ENCODE measurements around the gene FANCC.
"Not testable (repeated sequence)": the region's sequence is repeated elsewhere in the genome, so short reads cannot be mapped to it uniquely, and the experiment has no call there.

FANCC gene

DNA sequence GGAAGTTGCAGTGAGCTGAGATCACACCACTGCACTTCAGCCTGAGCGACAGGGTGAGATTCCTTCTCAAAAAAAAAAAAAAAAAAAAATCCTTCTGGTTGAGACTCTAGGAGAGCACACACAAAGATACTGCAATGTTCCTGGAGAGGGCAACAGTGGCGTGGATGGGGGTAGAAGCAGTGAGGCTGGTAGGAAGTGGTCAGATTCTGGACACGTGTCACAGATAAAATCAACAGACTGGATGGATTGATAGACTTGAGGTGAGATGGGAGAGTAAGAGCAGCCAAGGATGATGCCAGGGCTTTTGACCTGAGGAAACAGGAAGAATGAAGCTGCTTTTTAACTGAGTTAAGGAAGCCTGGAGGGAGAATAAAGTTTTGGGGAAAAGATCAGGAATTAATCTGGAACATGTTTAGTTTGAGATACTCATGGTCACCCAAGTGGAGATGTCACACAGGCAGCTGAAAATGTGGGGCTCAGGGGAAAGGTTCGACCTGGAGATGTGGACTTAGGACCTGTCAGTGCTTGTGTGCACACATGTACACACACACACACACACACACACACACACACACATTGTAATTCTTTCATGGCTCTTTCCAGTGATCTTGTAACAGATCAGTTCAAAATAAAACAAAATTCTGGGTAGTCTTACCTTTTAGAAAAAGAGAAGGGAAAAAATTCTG lies 88.1 kb downstream of the FANCC start:
- DNase-seq (ENCODE audit: low read depth), result no peak

DNA sequence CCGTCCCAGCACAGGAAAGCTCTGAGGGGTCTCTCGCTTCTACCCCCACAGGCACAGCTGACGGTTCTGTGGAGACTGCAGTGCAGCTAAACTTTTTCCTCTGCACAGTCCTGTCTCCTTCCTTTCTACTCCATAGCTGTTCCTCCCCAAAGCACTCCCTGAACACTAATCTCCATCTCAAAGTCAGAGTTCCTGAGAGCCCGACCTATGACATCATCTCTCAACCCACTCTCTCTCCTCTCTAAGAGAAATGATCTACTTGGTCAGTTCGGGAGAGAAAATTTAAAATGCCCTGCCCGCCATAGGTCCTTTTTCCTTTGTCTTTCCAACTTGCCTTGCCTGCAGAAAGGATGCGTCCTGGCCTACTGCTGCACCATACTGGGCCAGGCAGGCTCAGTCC lies 90.6 kb downstream of the FANCC start:
- no peak for DNase-seq (ENCODE audit: low read depth)

GRCh38 chr9:95225726-95226106 lies 91.8 kb downstream of the FANCC start:
- DNase-seq (ENCODE audit: low read depth), result no peak

DNA sequence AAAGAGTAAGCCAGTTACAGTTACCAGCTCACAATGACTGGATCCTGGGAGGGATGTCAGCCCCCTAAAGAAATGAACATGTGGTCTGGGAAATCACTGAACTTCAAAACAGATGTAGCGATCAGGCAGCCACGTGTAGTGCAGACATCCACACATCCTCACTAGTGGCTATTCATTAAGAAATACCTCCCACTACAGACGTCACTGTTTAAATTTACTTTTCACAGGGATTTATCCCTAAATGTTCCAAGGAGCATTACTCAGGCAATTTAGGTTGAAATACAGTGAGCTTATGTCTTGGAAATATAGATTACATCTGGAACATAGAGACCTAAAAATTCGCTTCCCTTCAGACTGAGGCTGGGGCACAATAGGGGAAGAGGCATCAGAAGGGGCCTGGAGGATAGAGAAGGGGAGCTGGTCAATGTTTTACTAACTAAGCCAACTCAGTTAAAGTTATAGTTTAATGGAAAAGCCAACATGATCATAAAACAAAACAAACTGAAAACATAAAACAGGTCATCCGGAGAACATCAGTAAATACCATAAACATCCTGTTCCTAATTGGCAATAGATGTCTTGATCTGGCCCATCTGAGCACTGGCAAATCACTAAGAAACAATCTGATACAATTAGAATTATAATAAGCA lies 92.3 kb downstream of the FANCC start:
- DNase-seq (ENCODE audit: low read depth), result no peak

- DNase-seq (ENCODE audit: low read depth), result no peak
Observed at GRCh38 chr9:95224376-95225019, 93.0 kb downstream of the FANCC start.

DNA sequence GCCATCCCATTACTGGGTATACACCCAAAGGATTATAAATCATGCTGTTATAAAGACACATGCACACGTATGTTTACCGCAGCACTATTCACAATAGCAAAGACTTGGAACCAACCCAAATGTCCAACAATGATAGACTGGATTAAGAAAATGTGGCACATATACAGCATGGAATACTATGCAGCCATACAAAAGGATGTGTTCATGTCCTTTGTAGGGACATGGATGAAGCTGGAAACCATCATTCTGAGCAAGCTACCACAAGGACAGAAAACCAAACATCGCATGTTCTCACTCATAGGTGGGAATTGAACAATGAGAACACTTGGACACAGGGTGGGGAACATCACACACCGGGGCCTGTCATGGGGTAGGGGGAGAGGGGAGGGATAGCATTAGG lies 97.2 kb downstream of the FANCC start:
- DNase-seq (ENCODE audit: low read depth), result not testable (repeated sequence)

DNA sequence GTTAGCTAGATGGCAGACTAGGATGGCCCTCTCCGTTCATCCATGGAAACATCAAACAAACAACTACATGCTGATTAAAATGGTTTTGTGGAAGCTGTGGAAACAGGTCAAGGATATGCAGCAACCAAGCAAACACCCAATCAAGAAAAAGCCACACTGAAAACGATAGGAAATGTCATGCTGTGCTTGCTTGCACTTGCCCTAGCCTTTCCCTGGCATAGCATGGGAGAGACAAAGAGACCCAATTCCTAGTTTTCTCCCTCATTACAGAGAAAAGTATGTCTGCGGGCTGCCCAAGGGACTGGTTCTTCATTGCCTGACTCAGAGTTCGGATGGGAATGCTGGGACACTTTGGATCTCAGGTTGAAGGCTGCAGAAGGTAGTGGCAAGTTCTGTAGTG lies 98.7 kb downstream of the FANCC start:
- no peak for DNase-seq (ENCODE audit: low read depth)

- DNase-seq (ENCODE audit: low read depth), result no peak
Observed at GRCh38 chr9:95217936-95218335, 99.6 kb downstream of the FANCC start.

- no peak for DNase-seq (ENCODE audit: low read depth)
Observed at GRCh38 chr9:95215336-95215898, 102.1 kb downstream of the FANCC start.

DNA sequence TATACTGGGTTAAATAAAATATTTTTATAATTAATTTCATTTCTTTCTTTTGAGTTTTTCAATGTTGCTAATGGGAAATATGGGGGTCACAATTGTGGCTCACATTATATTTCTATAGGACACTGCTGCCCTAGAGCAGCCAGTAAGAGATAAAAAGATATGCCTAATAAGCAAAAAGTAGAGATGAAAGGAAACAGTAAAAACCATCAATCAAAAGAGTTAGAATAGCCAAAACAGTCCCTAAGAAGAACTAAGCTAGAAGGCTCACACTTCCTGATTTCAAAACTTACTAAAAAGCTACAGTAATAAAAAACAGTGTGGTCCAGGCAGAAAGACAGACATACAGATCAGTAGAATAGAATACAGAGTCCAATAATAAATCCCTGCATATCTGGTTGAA lies 104.4 kb downstream of the FANCC start:
- DNase-seq (ENCODE audit: low read depth), result no peak

- DNase-seq (ENCODE audit: low read depth), result no peak
Observed at GRCh38 chr9:95211028-95211427, 106.5 kb downstream of the FANCC start.

DNA sequence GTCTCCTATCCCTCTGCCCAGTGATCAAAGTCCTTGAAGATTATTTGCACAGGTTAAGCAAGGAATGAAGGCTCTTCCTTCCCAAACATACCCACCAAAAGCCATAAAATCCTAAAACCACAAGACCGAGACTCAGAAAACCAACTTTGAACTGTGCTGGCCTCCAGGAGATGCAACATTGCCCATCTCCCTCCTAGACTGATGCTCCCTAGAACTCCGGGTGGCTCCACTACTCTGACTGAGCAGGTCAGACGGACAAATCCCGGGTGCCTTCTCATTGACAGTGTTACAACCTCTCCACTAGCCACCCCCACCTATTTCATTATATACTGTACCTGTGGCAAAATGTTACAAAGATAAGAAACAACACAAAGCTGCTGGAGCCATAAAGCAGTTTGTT lies 110.1 kb downstream of the FANCC start:
- DNase-seq (ENCODE audit: low read depth), result no peak

DNA sequence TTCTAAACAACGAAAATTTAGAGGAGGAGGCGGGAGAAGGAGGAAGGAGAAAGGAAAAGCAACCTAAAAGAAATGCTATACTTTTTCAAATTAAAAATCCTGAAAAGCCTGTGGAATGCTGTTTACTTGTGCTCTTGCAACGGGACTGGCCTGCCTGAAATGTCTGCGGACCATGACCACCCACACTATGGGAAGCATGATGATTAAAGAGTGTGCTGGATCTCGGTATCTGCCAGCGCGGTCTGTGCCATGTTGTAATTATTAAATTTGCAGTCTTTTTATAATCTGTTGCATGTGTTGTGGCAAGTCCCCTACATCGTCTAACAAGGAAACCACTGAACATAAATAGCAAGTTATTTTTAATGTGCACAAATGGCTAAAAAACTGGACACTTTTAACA lies 111.4 kb downstream of the FANCC start:
- no peak for DNase-seq (ENCODE audit: low read depth)

GRCh38 chr9:95204710-95205109 lies 112.8 kb downstream of the FANCC start:
- no peak for DNase-seq (ENCODE audit: low read depth)

GRCh38 chr9:95204310-95204709 lies 113.2 kb downstream of the FANCC start:
- no peak for DNase-seq (ENCODE audit: low read depth)

GRCh38 chr9:95203019-95203418 lies 114.5 kb downstream of the FANCC start:
- DNase-seq (ENCODE audit: low read depth), result not testable (repeated sequence)

- no peak for DNase-seq (ENCODE audit: low read depth)
Observed at GRCh38 chr9:95202076-95202681, 115.3 kb downstream of the FANCC start.

DNA sequence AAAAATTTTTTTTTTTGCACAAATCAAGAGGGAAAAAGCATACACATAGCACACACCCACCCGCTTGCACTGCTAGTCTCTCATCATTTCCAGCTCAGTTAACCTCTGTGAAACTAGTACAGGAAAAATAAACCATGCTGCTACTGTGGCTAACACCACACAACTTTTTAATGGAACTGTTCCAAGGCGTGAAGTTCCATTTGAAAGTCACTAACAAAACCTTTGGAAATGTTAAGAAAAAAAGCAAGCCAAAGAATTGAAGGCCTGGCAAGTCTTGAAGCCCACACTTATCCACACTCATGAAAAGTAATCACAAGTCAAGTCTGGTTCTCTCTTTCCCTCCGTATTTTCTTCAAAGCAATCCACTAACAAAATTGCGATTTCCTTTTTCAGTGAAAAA lies 116.3 kb downstream of the FANCC start:
- no peak for DNase-seq (ENCODE audit: low read depth)

GRCh38 chr9:95197692-95198271 lies 119.7 kb downstream of the FANCC start:
- DNase-seq (ENCODE audit: low read depth), result peak; percentile 74

GRCh38 chr9:95193480-95193879 lies 124.0 kb downstream of the FANCC start:
- no peak for DNase-seq (ENCODE audit: low read depth)

- no peak for DNase-seq (ENCODE audit: low read depth)
Observed at GRCh38 chr9:95193067-95193466, 124.4 kb downstream of the FANCC start.

DNA sequence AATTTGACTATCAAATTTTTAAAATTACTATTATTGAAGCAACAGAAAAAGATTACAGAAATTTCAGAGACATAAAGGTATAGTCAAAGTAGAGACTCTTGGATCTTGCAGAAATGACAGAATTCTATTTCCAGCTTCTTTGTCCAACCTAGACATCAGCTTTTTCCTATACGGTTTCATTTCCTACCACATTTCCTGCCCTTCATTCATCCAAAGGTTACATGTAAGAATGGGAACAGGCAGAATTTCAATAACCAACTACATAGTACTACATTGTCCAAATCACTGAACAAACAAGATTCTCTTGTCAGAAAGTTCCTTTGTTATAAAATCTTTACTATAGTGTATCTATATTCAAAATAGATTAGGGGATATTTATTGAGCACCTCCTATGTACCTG lies 124.9 kb downstream of the FANCC start:
- no peak for DNase-seq (ENCODE audit: low read depth)

Data from stromal cell of bone marrow (primary cell).